Measurements from ENCODE around the gene ROPN1. TPM values are rescaled to one million over a fixed set of nuclear protein-coding genes. Genes with fewer than 3 reads are reported as not detected.

Gene ROPN1
- total RNA-seq, 3 donors from 2014 or later: 0.41 to 2.0 (median 0.58) TPM

- TF ChIP-seq CTCF (IDR thresholded peaks at IDR 0.05): no peak
- no peaks in the 10 kb centered on the region for H3K9me3 ChIP-seq
- peaks cover 11% of the 10 kb centered on the region for H3K4me1 ChIP-seq (ENCODE audit: low read depth)
- intact Hi-C loops (cut with DNase I, micrococcal nuclease): no loop called here
- H3K36me3 ChIP-seq (ENCODE audit: low read depth): no peaks in the 10 kb centered on the region
- ATAC-seq (no peak), DNase-seq (no peak)
- H3K4me3 ChIP-seq: peak overlapping the region; percentile 42
Measured at GRCh38 chr3:123961508-123961856, 30.4 kb downstream of the ROPN1 start.

DNA sequence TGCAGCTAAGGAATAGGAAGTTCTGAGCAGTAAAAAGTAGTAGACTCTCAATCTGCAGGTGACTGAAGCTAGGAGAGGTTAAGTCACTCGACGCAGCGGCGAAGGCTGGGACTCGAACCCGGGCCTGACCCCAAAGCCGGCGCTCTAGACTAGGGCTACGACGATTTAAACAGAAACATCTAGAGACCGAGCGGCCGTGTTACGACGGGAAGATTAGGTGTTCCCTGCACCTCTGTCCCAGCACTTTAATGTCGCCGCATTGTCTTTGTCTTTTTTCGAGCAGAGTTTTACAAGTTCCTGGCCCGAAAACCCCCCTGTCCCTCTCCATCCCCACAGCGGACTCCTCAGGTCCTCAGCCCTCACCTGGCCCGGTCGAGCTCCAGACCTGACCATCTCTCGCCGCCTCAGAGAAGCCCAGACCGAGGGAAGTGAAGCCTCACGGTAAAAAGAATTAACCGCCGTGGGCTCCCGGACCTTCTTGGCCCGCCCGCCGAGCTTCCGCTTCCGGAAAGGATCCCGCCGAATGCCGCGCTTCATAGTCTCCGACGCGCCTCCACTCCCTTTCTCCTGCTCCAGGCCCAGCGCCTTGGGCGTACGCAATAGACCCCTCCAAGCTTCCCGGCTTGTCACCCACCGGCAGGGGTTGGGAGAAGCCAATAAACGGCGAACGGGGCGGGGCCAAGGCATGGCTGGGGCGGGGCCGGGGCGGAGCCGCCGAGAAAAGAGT, 31.0 kb downstream of the ROPN1 start, which contains the start of gene CCDC14:
CCDC14 (minus strand) TSS at position 449 of the 727 bp plus-strand sequence; CDS start at position 393, 56 bp downstream.
- no peaks in the 10 kb centered on the region for H3K9me3 ChIP-seq
- peak; percentile 94 to 96 (median 95) for DNase-seq
- H3K4me1 ChIP-seq (ENCODE audit: low read depth): peaks cover 11% of the 10 kb centered on the region
- H3K4me3 ChIP-seq: peak within 1 kb of the TSS; percentile 42
- no peak for TF ChIP-seq CTCF (IDR thresholded peaks at IDR 0.05)
- intact Hi-C loops (cut with DNase I, micrococcal nuclease): no loop called here
- H3K36me3 ChIP-seq (ENCODE audit: low read depth): no peaks in the 10 kb centered on the region
- peak; percentile 97 for ATAC-seq

- H3K9me3 ChIP-seq: no peaks in the 10 kb centered on the region
- no peak overlapping the region for H3K4me3 ChIP-seq
- peaks cover 22% of the 10 kb centered on the region for H3K4me1 ChIP-seq (ENCODE audit: low read depth)
- intact Hi-C loops (cut with DNase I, micrococcal nuclease): no loop called here
- DNase-seq (no peak), ATAC-seq (peak; percentile 40)
- H3K36me3 ChIP-seq (ENCODE audit: low read depth): no peaks in the 10 kb centered on the region
- no peak for TF ChIP-seq CTCF (IDR thresholded peaks at IDR 0.05)
Measured at GRCh38 chr3:123953735-123954134, 38.2 kb downstream of the ROPN1 start.

DNA sequence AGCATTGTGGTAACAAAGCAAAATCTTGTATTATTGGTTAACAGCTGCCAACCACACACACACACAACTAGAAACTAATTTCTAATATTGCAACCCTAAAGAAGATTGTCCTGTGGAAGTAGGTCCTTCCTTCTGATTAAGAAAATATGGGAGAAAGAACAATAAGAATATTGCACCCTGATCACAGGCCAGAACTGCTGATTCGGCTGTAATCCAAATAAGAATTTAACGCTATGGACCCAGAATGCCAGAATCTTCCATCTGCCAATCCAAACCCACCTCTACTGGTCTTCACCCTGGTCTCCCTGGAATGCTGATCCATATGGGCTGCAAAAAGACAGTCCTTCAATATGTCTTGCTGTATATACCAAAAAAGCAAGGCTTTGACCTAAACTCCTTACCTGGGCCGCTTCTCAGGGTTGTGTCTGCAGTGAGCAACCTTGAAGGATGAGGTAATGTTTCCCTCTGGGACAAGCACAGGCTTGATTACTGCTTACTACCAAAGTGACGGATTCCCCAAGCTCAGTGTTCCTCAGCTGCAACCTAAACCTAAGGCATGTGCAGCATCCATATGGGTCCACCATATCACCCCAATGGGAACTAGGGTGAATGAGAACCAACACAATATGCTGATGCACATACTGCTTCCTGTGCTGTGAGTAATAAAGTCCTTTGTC, 38.9 kb downstream of the ROPN1 start:
- TF ChIP-seq CTCF (IDR thresholded peaks at IDR 0.05): no peak
- intact Hi-C loops (cut with DNase I, micrococcal nuclease): no loop called here
- H3K4me3 ChIP-seq: no peak overlapping the region
- no peak for DNase-seq
- no peaks in the 10 kb centered on the region for H3K9me3 ChIP-seq
- ATAC-seq: no peak
- H3K36me3 ChIP-seq (ENCODE audit: low read depth): no peaks in the 10 kb centered on the region
- peaks cover 20% of the 10 kb centered on the region for H3K4me1 ChIP-seq (ENCODE audit: low read depth)

DNA sequence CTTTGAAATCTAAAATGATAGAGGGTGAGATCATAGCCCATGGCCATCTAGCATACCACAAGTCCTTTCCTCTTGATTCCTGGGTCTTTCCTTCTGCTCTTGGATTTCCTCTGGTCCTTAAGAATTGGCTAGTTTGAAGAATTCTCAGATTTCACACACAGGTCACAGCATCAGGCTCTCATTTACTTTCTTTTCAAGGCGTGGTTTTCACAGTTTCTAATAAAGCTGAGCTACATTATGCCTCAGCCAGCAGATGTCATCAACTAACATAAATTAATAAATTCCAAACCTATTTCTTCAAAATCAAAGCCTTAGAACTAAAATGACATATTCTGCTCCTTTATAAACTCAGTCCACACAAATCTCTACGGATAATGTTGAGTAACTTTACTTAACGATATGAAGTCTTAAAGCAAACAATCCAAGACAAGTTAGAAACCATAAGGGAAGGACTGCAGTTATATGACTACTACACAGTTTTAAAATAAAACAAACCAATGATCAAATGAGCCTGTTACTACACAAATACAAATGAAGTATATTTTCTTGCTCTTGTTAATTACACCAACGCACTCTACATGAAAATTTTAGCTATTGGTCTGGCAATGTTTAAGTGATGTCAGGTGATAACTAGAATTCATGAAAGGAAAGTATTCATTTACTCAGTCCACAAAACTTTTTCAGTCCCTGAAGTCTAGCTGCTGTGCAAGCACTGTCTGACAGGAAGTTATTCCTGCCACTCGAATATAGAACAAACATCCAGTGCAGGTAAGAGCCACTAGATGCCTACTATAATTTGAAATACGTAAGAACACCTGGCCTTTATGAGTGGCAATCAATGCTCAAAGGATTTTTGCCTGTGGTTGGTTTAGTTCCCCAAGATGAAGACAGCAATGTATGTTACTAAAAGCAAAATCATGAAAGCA, 40.1 kb downstream of the ROPN1 start:
- Histone ChIP-seq H3K36me3 (ENCODE audit: low read depth) (no peaks in the 10 kb centered on the region), H3K4me1 (ENCODE audit: low read depth) (peaks cover 20% of the 10 kb centered on the region), H3K4me3 (no peak overlapping the region), H3K9me3 (no peaks in the 10 kb centered on the region)
- DNase-seq (no peak), ATAC-seq (peak; percentile 87)
- TF ChIP-seq CTCF (IDR thresholded peaks at IDR 0.05): no peak
- intact Hi-C loops (cut with DNase I, micrococcal nuclease): no loop called here

All from mucosa of descending colon (tissue), 3 donors.